K562 (cell line): Measurements from ENCODE around the gene FOXO3. TPM values are rescaled to one million over a fixed set of nuclear protein-coding genes. Genes with fewer than 3 reads are reported as not detected.

Source experiments
- ATAC-seq: fragments of 200-7000 bp; cut with Tn5 transposase; 3 replicates; pipeline ENCODE4 v1.9.1; 2020; ENCODE audit warnings: moderate library complexity
- BruUV-seq: library from RNA; stranded (reverse); fragments of 400-500 nt; replicated peaks from 2 replicates; lab custom pipeline; 2021; lab: Mats Ljungman, UMichigan
- CTCF ChIA-PET: fragments of 300-600 bp; formaldehyde crosslinking; extraction: SDS; loops from one replicate; lab custom pipeline; 2021; ENCODE audit warnings: low intra/inter-chr PET ratio; lab: Yijun Ruan, JAX
- POLR2A ChIA-PET: fragments of 300-600, 350-650 bp; sonication (Branson Sonifier 250); formaldehyde crosslinking; extraction: SDS; loops from one replicate; lab custom pipeline; 2021; ENCODE audit warnings: antibody characterized with exemption, inconsistent platforms; lab: Yijun Ruan, JAX
- DNase-seq, 4 experiments: peaks; one replicate each; pipeline versions ENCODE4 v3.0.0 to v3.0.0-alpha.2; 2011 to 2018; ENCODE audit warnings: low spot score in 3 of 4, mixed read lengths in 3 of 4; ENCODE audit errors: extremely low read depth in 1 of 4
- FAIRE-seq: peaks from 2 replicates; lab custom pipeline; 2011; peaks lifted over from hg19 to GRCh38; lab: Jason Lieb, UNC
- H2AFZ ChIP-seq: 2 replicates; pipeline ENCODE4 v1.6.0; 2011; ENCODE audit warnings: low read depth, low read length, control low read depth, inconsistent platforms
- H3K27ac ChIP-seq: fragments of 200-600 bp; 3 replicates; pipeline ENCODE4 v1.8.0; 2011; ENCODE audit warnings: low read depth, mild to moderate bottlenecking, control low read depth, inconsistent platforms, low read length, moderate library complexity, mixed read lengths; ENCODE audit errors: extremely low read depth
- H3K27me3 ChIP-seq, 2 experiments: fragments of 300-600 bp in 1 of 2; 2 replicates in 1 of 2; 3 replicates in 1 of 2; pipeline versions ENCODE4 v1.6.0 to v1.8.0; 2011; ENCODE audit warnings: inconsistent platforms in 2 of 2, low read length in 2 of 2, mild to moderate bottlenecking in 1 of 2, mixed read lengths in 1 of 2, moderate library complexity in 1 of 2; ENCODE audit not compliant: control insufficient read depth in 2 of 2, insufficient read depth in 2 of 2
- H3K36me3 ChIP-seq: fragments of 300-600 bp; 3 replicates; pipeline ENCODE4 v1.8.0; 2011; ENCODE audit warnings: mild to moderate bottlenecking, low read length, inconsistent platforms; ENCODE audit not compliant: control insufficient read depth, insufficient read depth
- H3K4me1 ChIP-seq, 2 experiments: fragments of 200-600 bp in 1 of 2; replicated peaks in 1 of 2; 2 replicates in 1 of 2; 3 replicates in 1 of 2; pipeline versions ENCODE4 v1.5.1 to v1.8.0; 2011; ENCODE audit warnings: inconsistent platforms in 2 of 2, low read length in 2 of 2, mild to moderate bottlenecking in 1 of 2, mixed read lengths in 1 of 2, moderate library complexity in 1 of 2; ENCODE audit not compliant: control insufficient read depth in 2 of 2, insufficient read depth in 2 of 2
- H3K4me2 ChIP-seq: 2 replicates; pipeline ENCODE4 v1.6.1; 2011; ENCODE audit warnings: low read length, control low read depth, inconsistent platforms, mixed read lengths; ENCODE audit not compliant: insufficient read depth
- H3K4me3 ChIP-seq: fragments of 200-600 bp; sonication (generic), shearing (Covaris generic); 2 replicates; pipeline ENCODE4 v1.5.1; 2016; ENCODE audit warnings: control low read depth, inconsistent platforms
- H3K79me2 ChIP-seq: fragments of 200-600 bp; 3 replicates; pipeline ENCODE4 v1.8.0; 2011; ENCODE audit warnings: low read length, inconsistent platforms; ENCODE audit not compliant: control insufficient read depth, insufficient read depth
- H3K9ac ChIP-seq, 2 experiments: 2 replicates each; pipeline versions ENCODE4 v1.6.0 to v1.6.1; 2011; ENCODE audit warnings: low read depth in 2 of 2, low read length in 2 of 2, control low read depth in 1 of 2, inconsistent platforms in 1 of 2, mild to moderate bottlenecking in 1 of 2, mixed read lengths in 1 of 2; ENCODE audit not compliant: insufficient read depth in 1 of 2
- H3K9me1 ChIP-seq: one replicate; pipeline ENCODE4 v1.6.0; 2011; ENCODE audit warnings: inconsistent platforms, mild to moderate bottlenecking, low read length, moderate library complexity; ENCODE audit not compliant: control insufficient read depth, insufficient read depth
- H3K9me3 ChIP-seq: replicated peaks from 2 replicates; pipeline ENCODE4 v1.5.1; 2011; ENCODE audit warnings: low read depth, low read length, inconsistent platforms; ENCODE audit not compliant: control insufficient read depth, insufficient read depth
- H4K20me1 ChIP-seq: replicated peaks from 2 replicates; pipeline ENCODE4 v1.6.1; 2011; ENCODE audit warnings: low read length, inconsistent platforms, mixed read lengths; ENCODE audit not compliant: control insufficient read depth, insufficient read depth
- E2F3 ChIP-seq: fragments of 250-450 bp; sonication (Bioruptor Pico); IDR thresholded peaks from 2 replicates; pipeline ENCODE4 v1.4.0; 2020; ENCODE audit warnings: mild to moderate bottlenecking
- KAT2B ChIP-seq: IDR thresholded peaks from one replicate; pipeline ENCODE4 v1.6.1; 2012; ENCODE audit warnings: low read depth, mild to moderate bottlenecking, control low read depth, inconsistent platforms, low read length, moderate library complexity
- KDM1A ChIP-seq, 2 experiments: fragments of 450-650 bp; IDR thresholded peaks; 2 replicates each; pipeline ENCODE4 v1.6.1; 2016; ENCODE audit warnings: mild to moderate bottlenecking in 2 of 2
- LARP7 ChIP-seq: fragments of 450-650 bp; IDR thresholded peaks from 2 replicates; pipeline ENCODE4 v1.6.1; 2016
- MEF2A ChIP-seq: IDR thresholded peaks from 2 replicates; pipeline ENCODE4 v1.6.1; 2011; ENCODE audit warnings: low read depth, mild to moderate bottlenecking, low read length, moderate library complexity; ENCODE audit not compliant: control insufficient read depth
- OTX1 ChIP-seq: fragments of 450-650 bp; formaldehyde crosslinking; IDR thresholded peaks from 2 replicates; pipeline ENCODE4 v1.4.0; 2022; ENCODE audit warnings: mild to moderate bottlenecking
- TRIM24 ChIP-seq, 2 experiments: fragments of 450-650 bp; IDR thresholded peaks; 2 replicates each; pipeline ENCODE4 v1.6.1; 2016
- ZFP36 ChIP-seq: fragments of 150-350 bp; IDR thresholded peaks from 2 replicates; pipeline ENCODE4 v1.6.1; 2018; ENCODE audit warnings: low read length, low read depth; ENCODE audit not compliant: partially characterized antibody
- ZNF347 ChIP-seq: fragments of 450-650 bp; formaldehyde crosslinking; IDR thresholded peaks from 2 replicates; pipeline ENCODE4 v1.4.0; 2020; ENCODE audit warnings: low read depth, mild to moderate bottlenecking, moderate library complexity
- ZNF384 ChIP-seq: IDR thresholded peaks from 2 replicates; pipeline ENCODE4 v1.6.1; 2012; ENCODE audit warnings: low read depth, low read length, improper control_type of control experiment
- ZNF780A ChIP-seq: fragments of 250-450 bp; sonication (Bioruptor Pico); IDR thresholded peaks from 2 replicates; pipeline ENCODE4 v1.5.0; 2021; ENCODE audit warnings: mild to moderate bottlenecking
- WGBS: fragments of 100-300 bp; shearing (Covaris generic); methylation state at CpG from one replicate; pipeline ENCODE4 v1.1.6; 2016; ENCODE audit warnings: low coverage, mixed read lengths; ENCODE audit not compliant: insufficient coverage; ENCODE audit errors: missing lambda C conversion rate; 5-methylcytosine and 5-hydroxymethylcytosine counted together
- in situ Hi-C: fragments of 300-500 bp; cut with MboI; formaldehyde crosslinking; loops from 4 replicates; pipeline ENCODE4 v1.15.0; 2018; ENCODE audit warnings: inconsistent platforms, mixed read lengths
- intact Hi-C: fragments of 100-400 bp; cut with micrococcal nuclease; formaldehyde crosslinking; loops from 2 replicates; pipeline ENCODE4 v1.14.2; 2022
- polyA plus RNA-seq, 8 experiments: library from polyadenylated mRNA; depleted of rRNA in 4 of 8; stranded (reverse) in 5 of 8; unstranded in 3 of 8; fragments of >200 nt; fragmentation: Nextera tagmentation in 2 of 8; fragmentation: Illumina TruSeq in 1 of 8; extraction: Ambion mirVana in 2 of 8; extraction: Trizol in 1 of 8; gene quantifications; 2 replicates each; pipeline versions ENCODE4 v1.2.1 to v1.2.3, GENCODE V29; 2011 to 2014; ENCODE audit warnings: inconsistent platforms in 1 of 8, missing spikeins in 1 of 8
- total RNA-seq, 7 experiments: library from RNA; depleted of rRNA in 6 of 7; stranded (reverse); fragments of >200 nt in 6 of 7; fragmentation: Illumina TruSeq in 2 of 7; extraction: Trizol in 2 of 7; gene quantifications; 2 replicates each; pipeline versions ENCODE4 v1.2.1 to v1.2.3, GENCODE V29; 2011 to 2021; ENCODE audit warnings: low replicate concordance in 1 of 7
- TF ChIP-seq, protein P1 (sequence below), 2 experiments: IDR thresholded peaks; 2 replicates each; pipeline ENCODE4 v1.6.1; 2012; ENCODE audit warnings: improper control_type of control experiment in 2 of 2, low read depth in 2 of 2, low read length in 2 of 2, borderline replicate concordance in 1 of 2
- TF ChIP-seq, protein P2 (sequence below): sonication (generic); formaldehyde crosslinking; IDR thresholded peaks from 2 replicates; pipeline ENCODE4 v1.8.0; 2022; ENCODE audit warnings: mild to moderate bottlenecking, missing genetic modification reagents

The FOXO3 gene
- total and polyA plus RNA-seq, 9 of the 15 experiments (the other 6 are each of a cell fraction or from before 2014, with no cell fraction given): 3.0 to 14.6 (median 6.0) TPM

DNA sequence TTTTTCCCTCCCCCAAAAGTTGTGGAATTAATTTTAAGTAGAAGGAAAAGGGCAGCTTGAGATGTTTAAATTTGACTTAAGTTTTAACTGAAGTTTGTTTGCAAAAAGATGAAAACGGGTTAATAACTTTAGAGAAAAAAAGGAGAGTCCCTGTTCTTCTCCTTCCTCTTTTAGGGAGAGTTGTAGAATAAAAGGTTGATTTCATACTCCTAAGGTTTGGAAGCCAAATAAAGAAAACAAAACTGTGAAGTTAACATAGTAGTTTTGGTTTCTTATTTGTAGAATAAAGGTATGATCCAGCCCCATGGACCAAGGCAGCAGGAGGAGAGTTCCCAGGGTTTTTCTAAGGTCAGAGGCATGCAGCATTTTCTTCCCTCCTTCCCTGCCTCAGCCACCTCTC, 33.4 kb downstream of the FOXO3 start:
- Histone ChIP-seq H3K4me1 (peaks cover 18 to 45% of the 10 kb centered on the region in 2 experiments), H3K79me2 (peaks cover 19% of the 10 kb centered on the region; the same call in 2 of the 3 replicates), H3K27me3 (no peaks in the 10 kb centered on the region), H3K27ac (no peak overlapping the region), H3K36me3 (no peaks in the 10 kb centered on the region), H3K9ac (peak overlapping the region in 1 of 2 experiments; percentile 11; a peak in 1 of 4 replicates), H2AFZ (no peak overlapping the region), H3K9me3 (no peaks in the 10 kb centered on the region), H3K9me1 (no peaks in the 10 kb centered on the region), H3K4me2 (no peak overlapping the region), H3K4me3 (no peak overlapping the region), H4K20me1 (0 out of 2 replicates have a peak, but pooled peaks cover 3% of the 10 kb centered on the region)
- TF ChIP-seq LARP7 (no peak), TRIM24 (IDR thresholded peaks at IDR 0.05) (no peak), KAT2B (no peak), ZFP36 (no peak), MEF2A (no peak), ZNF384 (no peak), E2F3 (CRISPR knock-in tag) (no peak), ZNF347 (CRISPR knock-in tag) (no peak), KDM1A (IDR thresholded peaks at IDR 0.05) (no peak), ZNF780A (CRISPR knock-in tag) (no peak), OTX1 (CRISPR knock-in tag) (no peak)
- TF ChIP-seq, protein P1, sequence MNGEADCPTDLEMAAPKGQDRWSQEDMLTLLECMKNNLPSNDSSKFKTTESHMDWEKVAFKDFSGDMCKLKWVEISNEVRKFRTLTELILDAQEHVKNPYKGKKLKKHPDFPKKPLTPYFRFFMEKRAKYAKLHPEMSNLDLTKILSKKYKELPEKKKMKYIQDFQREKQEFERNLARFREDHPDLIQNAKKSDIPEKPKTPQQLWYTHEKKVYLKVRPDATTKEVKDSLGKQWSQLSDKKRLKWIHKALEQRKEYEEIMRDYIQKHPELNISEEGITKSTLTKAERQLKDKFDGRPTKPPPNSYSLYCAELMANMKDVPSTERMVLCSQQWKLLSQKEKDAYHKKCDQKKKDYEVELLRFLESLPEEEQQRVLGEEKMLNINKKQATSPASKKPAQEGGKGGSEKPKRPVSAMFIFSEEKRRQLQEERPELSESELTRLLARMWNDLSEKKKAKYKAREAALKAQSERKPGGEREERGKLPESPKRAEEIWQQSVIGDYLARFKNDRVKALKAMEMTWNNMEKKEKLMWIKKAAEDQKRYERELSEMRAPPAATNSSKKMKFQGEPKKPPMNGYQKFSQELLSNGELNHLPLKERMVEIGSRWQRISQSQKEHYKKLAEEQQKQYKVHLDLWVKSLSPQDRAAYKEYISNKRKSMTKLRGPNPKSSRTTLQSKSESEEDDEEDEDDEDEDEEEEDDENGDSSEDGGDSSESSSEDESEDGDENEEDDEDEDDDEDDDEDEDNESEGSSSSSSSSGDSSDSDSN (IDR thresholded peaks at IDR 0.05; ENCODE audit: borderline replicate concordance in 1 of 2, low read depth in 2 of 2, low read length in 2 of 2): no peak
- TF ChIP-seq, protein P2, sequence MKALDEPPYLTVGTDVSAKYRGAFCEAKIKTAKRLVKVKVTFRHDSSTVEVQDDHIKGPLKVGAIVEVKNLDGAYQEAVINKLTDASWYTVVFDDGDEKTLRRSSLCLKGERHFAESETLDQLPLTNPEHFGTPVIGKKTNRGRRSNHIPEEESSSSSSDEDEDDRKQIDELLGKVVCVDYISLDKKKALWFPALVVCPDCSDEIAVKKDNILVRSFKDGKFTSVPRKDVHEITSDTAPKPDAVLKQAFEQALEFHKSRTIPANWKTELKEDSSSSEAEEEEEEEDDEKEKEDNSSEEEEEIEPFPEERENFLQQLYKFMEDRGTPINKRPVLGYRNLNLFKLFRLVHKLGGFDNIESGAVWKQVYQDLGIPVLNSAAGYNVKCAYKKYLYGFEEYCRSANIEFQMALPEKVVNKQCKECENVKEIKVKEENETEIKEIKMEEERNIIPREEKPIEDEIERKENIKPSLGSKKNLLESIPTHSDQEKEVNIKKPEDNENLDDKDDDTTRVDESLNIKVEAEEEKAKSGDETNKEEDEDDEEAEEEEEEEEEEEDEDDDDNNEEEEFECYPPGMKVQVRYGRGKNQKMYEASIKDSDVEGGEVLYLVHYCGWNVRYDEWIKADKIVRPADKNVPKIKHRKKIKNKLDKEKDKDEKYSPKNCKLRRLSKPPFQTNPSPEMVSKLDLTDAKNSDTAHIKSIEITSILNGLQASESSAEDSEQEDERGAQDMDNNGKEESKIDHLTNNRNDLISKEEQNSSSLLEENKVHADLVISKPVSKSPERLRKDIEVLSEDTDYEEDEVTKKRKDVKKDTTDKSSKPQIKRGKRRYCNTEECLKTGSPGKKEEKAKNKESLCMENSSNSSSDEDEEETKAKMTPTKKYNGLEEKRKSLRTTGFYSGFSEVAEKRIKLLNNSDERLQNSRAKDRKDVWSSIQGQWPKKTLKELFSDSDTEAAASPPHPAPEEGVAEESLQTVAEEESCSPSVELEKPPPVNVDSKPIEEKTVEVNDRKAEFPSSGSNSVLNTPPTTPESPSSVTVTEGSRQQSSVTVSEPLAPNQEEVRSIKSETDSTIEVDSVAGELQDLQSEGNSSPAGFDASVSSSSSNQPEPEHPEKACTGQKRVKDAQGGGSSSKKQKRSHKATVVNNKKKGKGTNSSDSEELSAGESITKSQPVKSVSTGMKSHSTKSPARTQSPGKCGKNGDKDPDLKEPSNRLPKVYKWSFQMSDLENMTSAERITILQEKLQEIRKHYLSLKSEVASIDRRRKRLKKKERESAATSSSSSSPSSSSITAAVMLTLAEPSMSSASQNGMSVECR (CRISPR knock-in tag): no peak
- in situ Hi-C loops: no loop called here
- ChIA-PET POLR2A (interaction anchor here (1.2 kb wide), 1 partner anchor 14 kb away, joined by 3 read pairs; no protein-coding TSS in a partner anchor), CTCF (no interaction called here)
- ATAC-seq (no peak), FAIRE-seq (no peak), DNase-seq (no peak)
- no TSS peak for BruUV-seq
- intact Hi-C loops: no loop called here
- WGBS: no CpG with 5 or more reads among the region's 1 CpG
